ENCODE data around the gene KRT86. TPM values are rescaled to one million over a fixed set of nuclear protein-coding genes. Genes with fewer than 3 reads are reported as not detected.
"Not testable (repeated sequence)": the region's sequence is repeated elsewhere in the genome, so short reads cannot be mapped to it uniquely, and the experiment has no call there.

KRT86 gene
- polyA plus RNA-seq, 2 donors = 0.04 to 0.10 TPM

DNA sequence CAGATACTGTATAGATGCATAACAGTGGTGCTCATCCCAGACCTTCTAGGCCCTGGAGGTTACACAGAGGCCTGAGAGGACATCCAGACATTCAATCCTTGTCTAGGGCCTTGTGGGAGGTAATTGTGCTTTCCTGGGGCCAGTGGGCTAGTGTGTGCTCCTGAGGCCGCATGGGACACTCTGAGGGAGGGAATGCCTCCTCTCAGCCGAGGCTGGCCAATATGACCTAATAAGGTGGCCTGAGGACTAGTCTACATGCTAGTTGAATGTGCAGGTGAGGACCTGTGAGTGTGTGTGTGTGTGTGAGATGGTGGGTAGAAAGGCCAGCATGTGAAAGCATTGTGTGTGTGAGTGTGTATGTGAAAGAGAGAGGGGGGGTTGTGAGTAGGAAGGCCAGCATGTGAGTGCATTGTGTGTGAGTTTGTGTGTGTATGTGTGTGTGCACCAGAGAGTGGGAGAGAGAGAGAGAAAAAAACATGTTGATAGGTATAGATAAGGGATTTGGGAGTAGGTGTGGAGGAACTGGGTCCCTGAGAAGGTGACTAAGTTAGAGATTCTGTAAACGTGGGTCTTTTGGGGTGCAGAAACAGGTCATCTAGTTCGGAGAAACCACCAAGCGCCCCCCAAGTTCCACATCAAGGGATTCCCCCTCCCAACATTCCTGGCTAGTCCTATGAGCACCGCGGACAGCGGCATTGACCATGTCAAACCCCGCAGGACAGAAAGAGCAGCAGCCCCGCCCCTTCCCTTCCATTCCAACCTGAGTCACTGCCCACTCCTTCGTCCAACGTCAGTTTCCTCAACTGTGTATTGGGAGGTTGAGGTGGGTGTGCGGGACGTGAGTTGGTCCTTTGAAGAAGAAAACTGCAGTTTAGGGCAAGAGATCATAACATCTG, 26.6 kb downstream of the KRT86 start:
- H3K36me3 ChIP-seq (ENCODE audit: control insufficient read depth in 2 of 2, insufficient read depth in 2 of 2, low read length in 1 of 2) = peaks cover 0 to 2% of the 10 kb centered on the region in 2 donors
- no peaks in the 10 kb centered on the region for H3K9me3 ChIP-seq (ENCODE audit: control insufficient read depth in 2 of 2, insufficient read depth in 1 of 2, low read depth in 1 of 2, low read length in 1 of 2)
- peaks cover 0 to under 1% of the 10 kb centered on the region in 2 donors for H3K27me3 ChIP-seq (ENCODE audit: control insufficient read depth in 1 of 2, insufficient read depth in 2 of 2, low read length in 2 of 2)
- no peak overlapping the region for H3K27ac ChIP-seq (ENCODE audit: low read depth in 2 of 2, low read length in 1 of 2)
- no peaks in the 10 kb centered on the region for H3K4me1 ChIP-seq (ENCODE audit: control insufficient read depth in 2 of 2, insufficient read depth in 2 of 2, low read length in 1 of 2)
- H3K4me3 ChIP-seq (ENCODE audit: low read depth in 1 of 2, low read length in 2 of 2) = no peak overlapping the region
- WGBS, 2 donors = 68 to 70% methylated on average over 14 of the region's 14 CpGs

GRCh38 chr12:52301721-52302120, 27.3 kb downstream of the KRT86 start:
- H3K4me3 ChIP-seq (ENCODE audit: low read depth in 1 of 2, low read length in 2 of 2); H3K36me3 ChIP-seq (ENCODE audit: control insufficient read depth in 2 of 2, insufficient read depth in 2 of 2, low read length in 1 of 2); H3K9me3 ChIP-seq (ENCODE audit: control insufficient read depth in 2 of 2, insufficient read depth in 1 of 2, low read depth in 1 of 2, low read length in 1 of 2); H3K4me1 ChIP-seq (ENCODE audit: control insufficient read depth in 2 of 2, insufficient read depth in 2 of 2, low read length in 1 of 2); H3K27me3 ChIP-seq (ENCODE audit: control insufficient read depth in 1 of 2, insufficient read depth in 2 of 2, low read length in 2 of 2); H3K27ac ChIP-seq (ENCODE audit: low read depth in 2 of 2, low read length in 1 of 2): not testable (repeated sequence)
- WGBS, 2 donors = 83 to 86% methylated on average over 21 to 23 of the region's 31 CpGs

DNA sequence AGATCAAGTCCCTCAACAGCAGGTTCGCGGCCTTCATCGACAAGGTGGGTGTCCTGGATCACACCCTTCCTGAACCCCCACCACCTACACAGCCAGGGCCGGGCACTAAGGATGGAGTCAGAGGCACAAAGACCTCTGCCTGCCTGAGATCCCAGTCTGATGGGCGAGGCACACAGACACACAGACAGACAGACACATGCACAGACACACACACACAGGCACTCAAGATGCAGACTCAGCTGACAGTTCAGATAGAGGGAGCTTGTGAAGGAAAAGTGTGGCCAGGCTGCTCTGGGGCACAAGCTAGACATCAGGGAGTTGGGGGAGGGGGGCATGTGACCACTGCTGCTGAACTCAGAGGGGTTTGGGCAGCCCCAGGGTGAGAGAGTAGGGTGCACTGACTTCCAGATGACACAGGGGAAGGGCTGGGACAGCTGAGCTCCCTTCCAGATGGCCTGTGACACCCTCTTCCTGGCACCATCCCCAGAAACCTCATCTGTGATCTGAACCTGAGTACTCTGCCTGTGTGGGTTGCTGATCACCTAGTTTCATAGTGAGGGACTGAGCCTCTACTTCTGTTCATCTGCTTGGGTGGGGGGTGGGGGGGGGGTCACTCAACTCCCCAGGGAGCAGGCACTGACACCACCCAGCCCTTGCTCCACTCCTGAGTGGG, 27.9 kb downstream of the KRT86 start:
- H3K4me3 ChIP-seq (ENCODE audit: low read depth in 1 of 2, low read length in 2 of 2); H3K27me3 ChIP-seq (ENCODE audit: control insufficient read depth in 1 of 2, insufficient read depth in 2 of 2, low read length in 2 of 2); H3K9me3 ChIP-seq (ENCODE audit: control insufficient read depth in 2 of 2, insufficient read depth in 1 of 2, low read depth in 1 of 2, low read length in 1 of 2); H3K4me1 ChIP-seq (ENCODE audit: control insufficient read depth in 2 of 2, insufficient read depth in 2 of 2, low read length in 1 of 2); H3K36me3 ChIP-seq (ENCODE audit: control insufficient read depth in 2 of 2, insufficient read depth in 2 of 2, low read length in 1 of 2); H3K27ac ChIP-seq (ENCODE audit: low read depth in 2 of 2, low read length in 1 of 2): not testable (repeated sequence)
- no CpG with 5 or more reads among the region's 5 CpGs for WGBS, 2 donors

DNA sequence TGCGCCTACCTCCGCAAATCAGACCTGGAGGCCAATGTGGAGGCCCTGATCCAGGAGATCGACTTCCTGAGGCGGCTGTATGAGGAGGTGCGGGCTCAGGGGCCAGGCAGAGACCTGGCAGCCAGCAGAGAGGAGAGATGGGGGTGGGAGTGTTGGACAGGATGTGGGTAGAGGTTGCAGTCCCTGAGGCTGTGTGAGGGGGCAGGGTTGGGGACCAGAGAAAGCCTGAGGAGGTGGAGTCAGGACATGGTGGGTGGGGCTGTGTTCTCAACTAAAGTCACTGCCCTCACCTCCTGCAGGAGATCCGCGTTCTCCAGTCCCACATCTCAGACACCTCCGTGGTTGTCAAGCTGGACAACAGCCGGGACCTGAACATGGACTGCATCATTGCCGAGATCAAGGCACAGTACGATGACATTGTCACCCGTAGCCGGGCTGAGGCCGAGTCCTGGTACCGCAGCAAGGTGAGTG, 30.5 kb downstream of the KRT86 start:
- H3K27ac ChIP-seq (ENCODE audit: low read depth in 2 of 2, low read length in 1 of 2); H3K4me3 ChIP-seq (ENCODE audit: low read depth in 1 of 2, low read length in 2 of 2); H3K4me1 ChIP-seq (ENCODE audit: control insufficient read depth in 2 of 2, insufficient read depth in 2 of 2, low read length in 1 of 2); H3K36me3 ChIP-seq (ENCODE audit: control insufficient read depth in 2 of 2, insufficient read depth in 2 of 2, low read length in 1 of 2); H3K9me3 ChIP-seq (ENCODE audit: control insufficient read depth in 2 of 2, insufficient read depth in 1 of 2, low read depth in 1 of 2, low read length in 1 of 2); H3K27me3 ChIP-seq (ENCODE audit: control insufficient read depth in 1 of 2, insufficient read depth in 2 of 2, low read length in 2 of 2): not testable (repeated sequence)
- WGBS, 2 donors = 80 to 86% methylated on average over 15 of the region's 15 CpGs

GRCh38 chr12:52305921-52306705, 31.7 kb downstream of the KRT86 start:
- Histone ChIP-seq H3K27ac (ENCODE audit: low read depth in 2 of 2, low read length in 1 of 2) (no peak overlapping the region), H3K4me3 (ENCODE audit: low read depth in 1 of 2, low read length in 2 of 2) (no peak overlapping the region), H3K9me3 (ENCODE audit: control insufficient read depth in 2 of 2, insufficient read depth in 1 of 2, low read depth in 1 of 2, low read length in 1 of 2) (no peaks in the 10 kb centered on the region), H3K4me1 (ENCODE audit: control insufficient read depth in 2 of 2, insufficient read depth in 2 of 2, low read length in 1 of 2) (peaks cover 0 to 5% of the 10 kb centered on the region in 2 donors), H3K36me3 (ENCODE audit: control insufficient read depth in 2 of 2, insufficient read depth in 2 of 2, low read length in 1 of 2) (no peaks in the 10 kb centered on the region), H3K27me3 (ENCODE audit: control insufficient read depth in 1 of 2, insufficient read depth in 2 of 2, low read length in 2 of 2) (no peaks in the 10 kb centered on the region)
- WGBS, 2 donors = 77 to 79% methylated on average over 9 to 11 of the region's 11 CpGs

DNA sequence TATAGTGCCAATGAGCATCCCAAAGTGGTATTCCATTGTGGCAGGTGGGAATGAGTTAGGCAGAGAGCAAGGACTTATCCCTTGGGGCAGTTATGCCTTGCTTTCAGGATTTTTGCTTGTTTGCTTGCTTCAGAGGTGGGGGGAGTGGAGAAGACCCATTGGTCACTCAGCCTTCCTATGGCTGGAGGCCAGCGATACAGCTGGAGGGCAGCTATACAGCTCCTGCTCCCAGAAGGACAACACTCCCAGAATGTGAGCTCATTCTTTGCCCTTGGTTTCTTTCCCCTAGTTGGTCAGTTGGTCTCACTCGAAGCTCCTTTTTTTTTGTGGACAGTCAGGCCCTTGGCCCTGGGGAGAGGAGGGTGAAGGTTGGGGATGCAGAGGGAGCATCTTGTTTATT, 32.3 kb downstream of the KRT86 start:
- Histone ChIP-seq H3K27me3 (ENCODE audit: control insufficient read depth in 1 of 2, insufficient read depth in 2 of 2, low read length in 2 of 2) (no peaks in the 10 kb centered on the region), H3K27ac (ENCODE audit: low read depth in 2 of 2, low read length in 1 of 2) (no peak overlapping the region), H3K4me1 (ENCODE audit: control insufficient read depth in 2 of 2, insufficient read depth in 2 of 2, low read length in 1 of 2) (peaks cover 0 to 5% of the 10 kb centered on the region in 2 donors), H3K4me3 (ENCODE audit: low read depth in 1 of 2, low read length in 2 of 2) (no peak overlapping the region), H3K36me3 (ENCODE audit: control insufficient read depth in 2 of 2, insufficient read depth in 2 of 2, low read length in 1 of 2) (no peaks in the 10 kb centered on the region), H3K9me3 (ENCODE audit: control insufficient read depth in 2 of 2, insufficient read depth in 1 of 2, low read depth in 1 of 2, low read length in 1 of 2) (no peaks in the 10 kb centered on the region)
- 90 to 95% methylated on average over 2 of the region's 2 CpGs for WGBS, 2 donors

DNA sequence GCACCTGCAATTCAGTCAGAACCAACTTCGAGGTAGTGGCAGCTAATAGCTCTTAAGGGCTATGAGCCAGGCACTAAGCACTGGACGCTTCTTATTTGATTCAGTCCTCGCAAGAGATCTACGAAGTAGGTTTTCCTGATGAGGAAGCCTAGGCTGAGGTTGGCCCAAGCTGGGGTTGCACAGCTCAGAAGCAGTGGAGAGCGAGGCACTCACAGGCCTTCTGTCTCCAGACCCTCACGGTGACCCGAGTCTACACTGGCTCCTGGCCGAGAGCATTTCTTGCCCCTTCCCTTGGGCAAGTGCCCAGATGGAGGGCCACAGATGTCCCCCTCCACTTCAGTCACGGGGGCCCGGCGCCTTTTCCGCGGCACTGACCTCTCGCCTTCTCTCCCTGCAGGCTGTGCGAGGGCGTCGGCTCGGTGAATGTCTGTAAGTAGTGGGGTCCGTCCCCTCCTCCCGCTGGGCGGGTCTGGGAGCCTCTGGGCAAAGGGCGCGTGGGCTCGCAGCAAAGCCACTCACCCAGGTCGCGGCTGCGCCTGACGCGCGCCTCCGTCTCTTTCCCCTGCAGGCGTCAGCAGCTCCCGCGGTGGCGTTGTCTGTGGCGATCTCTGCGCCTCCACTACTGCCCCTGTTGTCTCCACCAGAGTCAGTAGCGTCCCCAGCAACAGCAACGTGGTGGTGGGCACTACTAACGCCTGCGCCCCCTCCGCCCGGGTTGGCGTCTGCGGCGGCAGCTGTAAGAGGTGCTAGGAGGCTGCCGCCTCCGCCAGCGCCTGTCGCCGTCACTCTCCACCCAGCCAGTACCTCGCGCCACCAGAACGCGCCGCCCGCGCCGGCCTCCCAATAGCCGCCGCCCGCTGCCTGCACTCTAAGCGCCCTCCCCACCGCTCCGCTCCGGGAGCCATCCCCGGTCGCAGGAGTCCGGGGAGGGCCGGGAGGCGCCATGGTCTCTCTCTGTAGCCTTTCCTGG, 33.7 kb downstream of the KRT86 start:
- 7 to 8% methylated on average over 71 of the region's 71 CpGs for WGBS, 2 donors
- Histone ChIP-seq H3K9me3 (ENCODE audit: control insufficient read depth in 2 of 2, insufficient read depth in 1 of 2, low read depth in 1 of 2, low read length in 1 of 2) (no peaks in the 10 kb centered on the region), H3K36me3 (ENCODE audit: control insufficient read depth in 2 of 2, insufficient read depth in 2 of 2, low read length in 1 of 2) (no peaks in the 10 kb centered on the region), H3K27me3 (ENCODE audit: control insufficient read depth in 1 of 2, insufficient read depth in 2 of 2, low read length in 2 of 2) (no peaks in the 10 kb centered on the region), H3K4me1 (ENCODE audit: control insufficient read depth in 2 of 2, insufficient read depth in 2 of 2, low read length in 1 of 2) (peaks cover 0 to 5% of the 10 kb centered on the region in 2 donors), H3K4me3 (ENCODE audit: low read depth in 1 of 2, low read length in 2 of 2) (peak overlapping the region; percentile 13 to 51), H3K27ac (ENCODE audit: low read depth in 2 of 2, low read length in 1 of 2) (no peak overlapping the region)

DNA sequence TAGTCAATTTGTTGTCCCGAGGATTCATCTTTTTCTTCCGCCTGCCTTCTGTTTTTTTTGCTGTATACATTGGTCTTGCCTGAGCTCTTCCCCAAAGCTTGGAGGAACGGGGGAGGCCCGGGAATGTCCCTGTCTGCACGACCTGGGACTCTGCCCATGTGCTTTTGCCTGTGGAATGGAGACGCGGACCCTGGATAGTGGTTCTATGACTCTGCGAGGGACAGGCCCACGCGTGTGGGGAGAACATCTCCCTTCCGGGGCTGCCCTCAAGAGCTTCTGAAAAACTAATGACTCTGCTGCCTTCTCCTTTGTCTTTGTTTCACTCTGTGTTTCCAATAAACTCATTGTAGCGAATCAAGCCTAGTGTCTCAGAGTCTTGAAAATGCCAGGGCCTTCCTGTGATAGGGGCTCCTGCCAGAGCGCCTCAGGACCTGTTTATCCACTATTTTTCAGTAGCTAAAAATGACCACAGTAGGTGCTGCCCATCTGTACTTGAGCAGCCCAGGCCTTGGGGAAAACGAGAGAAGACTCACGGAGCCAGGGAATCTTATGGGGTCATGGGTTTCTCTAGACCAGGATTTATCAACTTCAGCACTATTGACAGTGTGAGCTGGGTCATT, 34.5 kb downstream of the KRT86 start:
- peaks cover 0 to 5% of the 10 kb centered on the region in 2 donors for H3K4me1 ChIP-seq (ENCODE audit: control insufficient read depth in 2 of 2, insufficient read depth in 2 of 2, low read length in 1 of 2)
- H3K4me3 ChIP-seq (ENCODE audit: low read depth in 1 of 2, low read length in 2 of 2) = peak overlapping the region; percentile 13 to 51
- H3K9me3 ChIP-seq (ENCODE audit: control insufficient read depth in 2 of 2, insufficient read depth in 1 of 2, low read depth in 1 of 2, low read length in 1 of 2) = no peaks in the 10 kb centered on the region
- H3K27ac ChIP-seq (ENCODE audit: low read depth in 2 of 2, low read length in 1 of 2) = no peak overlapping the region
- no peaks in the 10 kb centered on the region for H3K27me3 ChIP-seq (ENCODE audit: control insufficient read depth in 1 of 2, insufficient read depth in 2 of 2, low read length in 2 of 2)
- no peaks in the 10 kb centered on the region for H3K36me3 ChIP-seq (ENCODE audit: control insufficient read depth in 2 of 2, insufficient read depth in 2 of 2, low read length in 1 of 2)
- WGBS, 2 donors = 42 to 55% methylated on average over 15 of the region's 15 CpGs

All from esophagus (tissue), 2 donors.